ENCODE results near the gene SPATA31D3. TPM values are rescaled to one million over a fixed set of nuclear protein-coding genes. Genes with fewer than 3 reads are reported as not detected.

The SPATA31D3 gene
- total and polyA plus RNA-seq, 5 donors from 2014 or later: not detected

DNA sequence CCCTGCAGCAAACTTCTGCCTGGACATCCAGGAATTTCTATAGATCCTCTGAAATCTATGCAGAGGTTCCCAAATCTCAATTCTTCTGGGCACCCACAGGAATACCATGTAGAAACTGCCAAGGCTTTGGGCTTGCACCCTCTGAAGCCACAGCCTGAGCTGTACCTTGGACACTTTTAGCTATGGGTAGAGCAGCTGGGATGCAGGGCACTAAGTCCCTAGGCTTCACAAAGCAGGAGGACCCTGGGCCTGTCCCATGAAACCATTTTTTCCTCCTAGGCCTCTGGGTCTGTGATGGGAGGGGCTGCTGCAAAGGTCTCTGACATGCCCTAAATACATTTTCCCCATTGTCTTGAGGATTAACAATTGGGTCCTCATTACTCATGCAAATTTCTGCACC is 12.3 kb downstream of the SPATA31D3 start:
- ATAC-seq (ENCODE audit: low read depth in 2 of 2) (no peak), DNase-seq (no peak)
- Histone ChIP-seq H3K27ac (ENCODE audit: insufficient read depth, low read length, poor library complexity, severe bottlenecking) (no peak overlapping the region), H3K36me3 (ENCODE audit: control insufficient read depth, insufficient read depth, low read length) (no peaks in the 10 kb centered on the region), H3K9me3 (ENCODE audit: control insufficient read depth in 2 of 2, low read length in 2 of 2) (peaks cover 0 to 5% of the 10 kb centered on the region in 2 experiments), H3K4me3 (ENCODE audit: low read depth, low read length) (no peak overlapping the region), H3K27me3 (ENCODE audit: control insufficient read depth, insufficient read depth, low read length) (no peaks in the 10 kb centered on the region), H3K4me1 (ENCODE audit: control insufficient read depth, insufficient read depth, low read length, poor library complexity, severe bottlenecking) (no peaks in the 10 kb centered on the region)
- Mint-ChIP-seq H3K36me3 (no peaks in the 10 kb centered on the region), H3K4me3 (no peak overlapping the region), H3K4me1 (no peaks in the 10 kb centered on the region), H3K9me3 (peaks cover 0 to 48% (median 11%) of the 10 kb centered on the region in 7 donors), H3K27ac (no peak overlapping the region), H3K27me3 (no peaks in the 10 kb centered on the region)

DNA sequence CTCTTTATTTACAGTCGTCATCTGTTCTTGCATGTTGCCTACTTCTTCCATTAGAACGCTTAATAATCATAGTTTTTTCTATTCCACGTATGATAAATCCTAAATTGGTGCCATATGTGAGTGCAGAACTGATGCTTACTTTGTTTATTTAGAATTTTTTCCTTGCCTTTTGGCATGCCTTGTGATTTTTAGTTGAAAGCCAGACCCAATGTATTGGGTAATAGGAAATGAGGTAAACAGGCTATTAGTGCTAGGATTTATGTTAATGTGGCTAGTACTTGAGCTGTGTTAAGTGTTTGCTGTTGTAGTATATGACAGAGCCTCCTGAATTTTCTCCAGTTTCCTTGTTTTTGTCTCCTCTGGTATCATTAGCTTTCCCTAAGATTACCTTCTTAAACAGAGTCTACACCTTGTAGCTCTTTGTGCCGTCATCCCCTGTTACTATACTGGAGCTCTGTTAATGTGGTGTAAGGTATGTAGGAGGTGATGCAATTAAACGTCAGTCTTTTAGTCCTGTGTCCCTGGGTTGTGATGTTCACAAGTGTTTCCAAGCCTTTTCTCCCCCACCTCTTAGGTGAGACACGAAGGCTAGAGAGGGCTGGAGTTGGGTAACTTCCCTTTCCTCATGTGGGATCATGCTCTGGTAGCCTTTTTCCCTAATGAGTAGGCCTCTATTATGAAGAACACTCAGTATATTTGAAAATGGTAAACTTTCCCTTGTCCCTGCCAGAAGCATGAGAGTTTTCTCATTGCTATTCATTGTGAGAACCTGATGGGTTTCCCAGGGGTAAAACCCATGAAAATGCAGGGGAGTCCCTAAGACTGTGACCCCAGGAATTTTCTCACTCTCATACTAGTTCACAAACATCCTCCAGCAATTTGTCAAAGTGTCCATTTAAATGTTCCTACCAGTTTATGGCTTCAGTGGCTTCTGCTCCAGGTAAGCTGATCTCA is 21.2 kb downstream of the SPATA31D3 start:
- Mint-ChIP-seq H3K9me3 (peaks cover 0 to 11% (median 8%) of the 10 kb centered on the region in 7 donors), H3K4me3 (no peak overlapping the region), H3K36me3 (no peaks in the 10 kb centered on the region), H3K27ac (no peak overlapping the region), H3K27me3 (no peaks in the 10 kb centered on the region), H3K4me1 (no peaks in the 10 kb centered on the region)
- Histone ChIP-seq H3K27me3 (ENCODE audit: control insufficient read depth, insufficient read depth, low read length) (no peaks in the 10 kb centered on the region), H3K4me3 (ENCODE audit: low read depth, low read length) (no peak overlapping the region), H3K4me1 (ENCODE audit: control insufficient read depth, insufficient read depth, low read length, poor library complexity, severe bottlenecking) (no peaks in the 10 kb centered on the region), H3K27ac (ENCODE audit: insufficient read depth, low read length, poor library complexity, severe bottlenecking) (no peak overlapping the region), H3K36me3 (ENCODE audit: control insufficient read depth, insufficient read depth, low read length) (no peaks in the 10 kb centered on the region), H3K9me3 (ENCODE audit: control insufficient read depth in 2 of 2, low read length in 2 of 2) (peaks cover 0 to 2% of the 10 kb centered on the region in 2 experiments)
- DNase-seq: no peak
- ATAC-seq (ENCODE audit: low read depth in 2 of 2): no peak

DNA sequence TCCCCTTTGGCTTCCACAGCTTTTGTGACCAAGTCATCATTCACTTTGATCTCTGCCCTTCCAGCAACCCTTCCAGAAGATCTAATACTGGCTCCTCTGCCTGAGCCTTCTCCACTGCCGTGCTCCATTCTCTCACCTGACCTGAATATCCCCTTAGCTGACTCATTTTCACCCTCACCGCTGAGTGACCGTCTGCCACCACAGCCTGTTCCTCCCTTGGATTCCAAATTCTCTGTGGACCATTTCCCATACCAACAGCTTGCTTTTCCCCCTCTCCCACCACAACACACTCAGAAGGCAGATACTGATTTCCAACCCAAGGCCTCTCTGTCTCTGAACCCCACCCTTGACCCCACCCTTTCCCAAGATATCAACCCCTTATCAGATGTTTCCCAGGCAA is 24.7 kb downstream of the SPATA31D3 start:
- Mint-ChIP-seq H3K36me3 (no peaks in the 10 kb centered on the region), H3K4me1 (no peaks in the 10 kb centered on the region), H3K27ac (no peak overlapping the region), H3K9me3 (peaks cover 0 to 21% (median 8%) of the 10 kb centered on the region in 7 donors), H3K4me3 (no peak overlapping the region), H3K27me3 (no peaks in the 10 kb centered on the region)
- no peaks in the 10 kb centered on the region for H3K36me3 ChIP-seq (ENCODE audit: control insufficient read depth, insufficient read depth, low read length)
- H3K9me3 ChIP-seq (ENCODE audit: control insufficient read depth in 2 of 2, low read length in 2 of 2): peaks cover 0 to 4% of the 10 kb centered on the region in 2 experiments
- H3K4me3 ChIP-seq (ENCODE audit: low read depth, low read length): no peak overlapping the region
- H3K27ac ChIP-seq (ENCODE audit: insufficient read depth, low read length, poor library complexity, severe bottlenecking): no peak overlapping the region
- ATAC-seq (ENCODE audit: low read depth in 2 of 2) (no peak), DNase-seq (no peak)
- H3K27me3 ChIP-seq (ENCODE audit: control insufficient read depth, insufficient read depth, low read length): no peaks in the 10 kb centered on the region
- H3K4me1 ChIP-seq (ENCODE audit: control insufficient read depth, insufficient read depth, low read length, poor library complexity, severe bottlenecking): no peaks in the 10 kb centered on the region

GRCh38 chr9:81969971-81970370 is 26.7 kb downstream of the SPATA31D3 start:
- Histone ChIP-seq H3K36me3 (ENCODE audit: control insufficient read depth, insufficient read depth, low read length) (no peaks in the 10 kb centered on the region), H3K9me3 (ENCODE audit: control insufficient read depth in 2 of 2, low read length in 2 of 2) (peaks cover 0 to 4% of the 10 kb centered on the region in 2 experiments), H3K27ac (ENCODE audit: insufficient read depth, low read length, poor library complexity, severe bottlenecking) (no peak overlapping the region), H3K4me1 (ENCODE audit: control insufficient read depth, insufficient read depth, low read length, poor library complexity, severe bottlenecking) (no peaks in the 10 kb centered on the region), H3K4me3 (ENCODE audit: low read depth, low read length) (no peak overlapping the region), H3K27me3 (ENCODE audit: control insufficient read depth, insufficient read depth, low read length) (no peaks in the 10 kb centered on the region)
- Mint-ChIP-seq H3K27me3 (no peaks in the 10 kb centered on the region), H3K4me3 (no peak overlapping the region), H3K9me3 (peaks cover 0 to 25% (median 6%) of the 10 kb centered on the region in 7 donors), H3K27ac (no peak overlapping the region), H3K4me1 (no peaks in the 10 kb centered on the region), H3K36me3 (no peaks in the 10 kb centered on the region)
- DNase-seq: no peak
- no peak for ATAC-seq (ENCODE audit: low read depth in 2 of 2)

DNA sequence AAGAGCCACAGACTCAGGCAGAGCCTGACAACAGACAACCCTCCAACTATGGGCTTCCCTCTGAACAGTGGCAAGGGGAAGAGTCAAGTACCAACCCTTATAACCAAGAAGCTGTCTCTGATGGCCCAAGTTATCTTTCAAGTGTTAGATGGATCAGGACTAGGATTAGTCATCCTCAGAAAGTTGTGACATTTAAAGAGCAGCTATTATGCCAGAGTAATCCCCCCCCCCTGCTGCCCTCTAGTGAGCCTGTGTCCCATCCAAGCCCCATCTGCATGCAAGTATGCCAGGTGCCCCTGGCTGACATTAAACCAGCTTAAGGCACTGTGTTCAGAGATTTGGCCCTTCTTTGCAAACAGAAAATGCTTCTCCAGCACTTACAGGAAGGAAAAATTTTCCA is 28.4 kb downstream of the SPATA31D3 start:
- no peaks in the 10 kb centered on the region for H3K4me1 Mint-ChIP-seq
- Histone ChIP-seq H3K4me3 (ENCODE audit: low read depth, low read length) (no peak overlapping the region), H3K36me3 (ENCODE audit: control insufficient read depth, insufficient read depth, low read length) (no peaks in the 10 kb centered on the region)

DNA sequence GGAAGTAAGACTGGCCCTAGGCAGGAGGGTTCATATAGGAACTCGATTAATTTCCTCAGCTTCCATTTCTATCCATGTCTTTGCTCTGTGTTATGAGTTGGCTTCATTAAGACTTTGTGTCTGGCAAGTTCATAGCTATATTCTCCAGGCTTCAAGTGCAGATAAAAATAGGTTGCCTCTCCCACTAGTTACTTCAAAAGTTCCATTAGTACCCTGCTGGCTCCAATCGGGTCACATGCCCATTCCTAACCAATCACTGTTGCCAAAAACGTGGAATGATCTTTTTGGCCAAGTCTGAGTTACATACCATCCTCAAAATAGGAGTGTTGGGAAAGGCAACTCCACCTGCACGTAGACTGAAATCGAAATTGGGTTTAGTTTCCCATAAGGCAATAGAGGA is 31.5 kb downstream of the SPATA31D3 start:
- Histone ChIP-seq H3K4me3 (ENCODE audit: low read depth, low read length) (no peak overlapping the region), H3K27ac (ENCODE audit: insufficient read depth, low read length, poor library complexity, severe bottlenecking) (no peak overlapping the region), H3K9me3 (ENCODE audit: control insufficient read depth in 2 of 2, low read length in 2 of 2) (peaks cover 0 to 4% of the 10 kb centered on the region in 2 experiments), H3K4me1 (ENCODE audit: control insufficient read depth, insufficient read depth, low read length, poor library complexity, severe bottlenecking) (no peaks in the 10 kb centered on the region), H3K36me3 (ENCODE audit: control insufficient read depth, insufficient read depth, low read length) (no peaks in the 10 kb centered on the region), H3K27me3 (ENCODE audit: control insufficient read depth, insufficient read depth, low read length) (no peaks in the 10 kb centered on the region)
- no peak overlapping the region for H3K27ac Mint-ChIP-seq
- no peak for ATAC-seq (ENCODE audit: low read depth in 2 of 2)
- H3K27me3 Mint-ChIP-seq: no peaks in the 10 kb centered on the region
- H3K36me3 Mint-ChIP-seq: no peaks in the 10 kb centered on the region
- H3K4me3 Mint-ChIP-seq: no peak overlapping the region
- no peak for DNase-seq
- H3K4me1 Mint-ChIP-seq: no peaks in the 10 kb centered on the region
- H3K9me3 Mint-ChIP-seq: peaks cover 0 to 26% (median 5%) of the 10 kb centered on the region in 7 donors

More for the DNA sequence above, 28.4 kb downstream of the SPATA31D3 start:
- Histone ChIP-seq H3K27me3 (ENCODE audit: control insufficient read depth, insufficient read depth, low read length) (no peaks in the 10 kb centered on the region), H3K9me3 (ENCODE audit: control insufficient read depth in 2 of 2, low read length in 2 of 2) (peaks cover 0 to 4% of the 10 kb centered on the region in 2 experiments), H3K4me1 (ENCODE audit: control insufficient read depth, insufficient read depth, low read length, poor library complexity, severe bottlenecking) (no peaks in the 10 kb centered on the region), H3K27ac (ENCODE audit: insufficient read depth, low read length, poor library complexity, severe bottlenecking) (no peak overlapping the region)
- H3K9me3 Mint-ChIP-seq: peaks cover 0 to 25% (median 10%) of the 10 kb centered on the region in 7 donors
- ATAC-seq (ENCODE audit: low read depth in 2 of 2) (no peak), DNase-seq (no peak)
- H3K27ac Mint-ChIP-seq: no peak overlapping the region
- no peaks in the 10 kb centered on the region for H3K27me3 Mint-ChIP-seq
- no peak overlapping the region for H3K4me3 Mint-ChIP-seq
- H3K36me3 Mint-ChIP-seq: no peaks in the 10 kb centered on the region

DNA sequence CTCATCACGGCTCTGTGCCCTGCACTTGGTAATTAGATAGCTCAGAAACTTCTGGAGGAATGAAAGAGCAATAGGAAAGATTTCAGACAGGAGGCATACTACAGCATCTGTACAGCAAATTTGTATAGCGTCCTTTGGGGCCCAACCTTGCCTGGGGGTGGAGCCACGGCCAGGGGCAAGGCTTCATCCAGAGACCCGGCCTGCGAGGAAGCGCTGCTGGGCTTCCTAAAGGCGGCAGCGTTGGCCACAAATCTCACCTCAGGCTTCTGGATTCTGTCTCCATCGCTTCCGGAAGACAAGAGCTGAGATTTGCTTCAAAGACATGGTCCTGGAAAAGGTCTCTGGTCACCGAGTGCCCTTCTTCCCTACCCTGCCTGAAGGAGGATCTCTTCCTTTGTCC is 33.1 kb downstream of the SPATA31D3 start:
- Histone ChIP-seq H3K36me3 (ENCODE audit: control insufficient read depth, insufficient read depth, low read length) (no peaks in the 10 kb centered on the region), H3K4me3 (ENCODE audit: low read depth, low read length) (no peak overlapping the region), H3K4me1 (ENCODE audit: control insufficient read depth, insufficient read depth, low read length, poor library complexity, severe bottlenecking) (no peaks in the 10 kb centered on the region), H3K9me3 (ENCODE audit: control insufficient read depth in 2 of 2, low read length in 2 of 2) (peaks cover 0 to 4% of the 10 kb centered on the region in 2 experiments), H3K27me3 (ENCODE audit: control insufficient read depth, insufficient read depth, low read length) (no peaks in the 10 kb centered on the region), H3K27ac (ENCODE audit: insufficient read depth, low read length, poor library complexity, severe bottlenecking) (no peak overlapping the region)
- Mint-ChIP-seq H3K4me1 (no peaks in the 10 kb centered on the region), H3K27me3 (no peaks in the 10 kb centered on the region), H3K4me3 (no peak overlapping the region), H3K27ac (no peak overlapping the region), H3K36me3 (no peaks in the 10 kb centered on the region), H3K9me3 (peaks cover 4 to 19% (median 6%) of the 10 kb centered on the region in 7 donors)
- no peak for DNase-seq
- no peak for ATAC-seq (ENCODE audit: low read depth in 2 of 2)

GRCh38 chr9:81979196-81979595 is 35.9 kb downstream of the SPATA31D3 start:
- Histone ChIP-seq H3K4me1 (ENCODE audit: control insufficient read depth, insufficient read depth, low read length, poor library complexity, severe bottlenecking) (no peaks in the 10 kb centered on the region), H3K27me3 (ENCODE audit: control insufficient read depth, insufficient read depth, low read length) (no peaks in the 10 kb centered on the region), H3K9me3 (ENCODE audit: control insufficient read depth in 2 of 2, low read length in 2 of 2) (peaks cover 0 to 2% of the 10 kb centered on the region in 2 experiments), H3K27ac (ENCODE audit: insufficient read depth, low read length, poor library complexity, severe bottlenecking) (no peak overlapping the region), H3K36me3 (ENCODE audit: control insufficient read depth, insufficient read depth, low read length) (no peaks in the 10 kb centered on the region), H3K4me3 (ENCODE audit: low read depth, low read length) (no peak overlapping the region)
- Mint-ChIP-seq H3K36me3 (no peaks in the 10 kb centered on the region), H3K4me1 (no peaks in the 10 kb centered on the region), H3K27me3 (no peaks in the 10 kb centered on the region), H3K9me3 (peaks cover 4 to 17% (median 6%) of the 10 kb centered on the region in 7 donors), H3K27ac (no peak overlapping the region), H3K4me3 (no peak overlapping the region)
- ATAC-seq (ENCODE audit: low read depth in 2 of 2): no peak
- no peak for DNase-seq
